ENCODE measurements around the gene SYPL2.

DNA sequence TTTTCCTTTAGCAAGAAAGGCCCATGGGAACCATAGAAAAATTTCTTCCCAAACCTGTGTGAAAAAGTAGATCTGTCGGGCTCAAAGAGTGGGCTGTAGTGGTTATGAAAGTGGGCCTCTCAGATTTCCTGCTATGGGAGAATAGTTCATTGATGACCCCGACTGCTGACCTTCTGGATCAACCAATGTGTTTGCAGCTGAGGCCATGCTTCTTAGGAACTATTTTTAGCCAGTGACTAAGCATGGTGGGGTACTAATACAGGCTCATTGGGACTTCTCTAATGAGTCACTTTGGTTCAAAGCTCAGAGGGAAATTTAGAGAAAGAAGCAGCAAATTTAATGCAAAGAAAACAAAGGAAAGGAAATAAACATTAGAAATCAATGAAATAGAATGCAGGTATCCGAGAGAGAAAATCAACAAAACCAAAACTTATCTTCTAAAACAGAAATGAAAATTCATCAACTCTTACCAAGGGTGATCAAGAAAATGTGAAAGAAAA is 27.5 kb upstream of the SYPL2 start:
- TF ChIP-seq, protein P1, sequence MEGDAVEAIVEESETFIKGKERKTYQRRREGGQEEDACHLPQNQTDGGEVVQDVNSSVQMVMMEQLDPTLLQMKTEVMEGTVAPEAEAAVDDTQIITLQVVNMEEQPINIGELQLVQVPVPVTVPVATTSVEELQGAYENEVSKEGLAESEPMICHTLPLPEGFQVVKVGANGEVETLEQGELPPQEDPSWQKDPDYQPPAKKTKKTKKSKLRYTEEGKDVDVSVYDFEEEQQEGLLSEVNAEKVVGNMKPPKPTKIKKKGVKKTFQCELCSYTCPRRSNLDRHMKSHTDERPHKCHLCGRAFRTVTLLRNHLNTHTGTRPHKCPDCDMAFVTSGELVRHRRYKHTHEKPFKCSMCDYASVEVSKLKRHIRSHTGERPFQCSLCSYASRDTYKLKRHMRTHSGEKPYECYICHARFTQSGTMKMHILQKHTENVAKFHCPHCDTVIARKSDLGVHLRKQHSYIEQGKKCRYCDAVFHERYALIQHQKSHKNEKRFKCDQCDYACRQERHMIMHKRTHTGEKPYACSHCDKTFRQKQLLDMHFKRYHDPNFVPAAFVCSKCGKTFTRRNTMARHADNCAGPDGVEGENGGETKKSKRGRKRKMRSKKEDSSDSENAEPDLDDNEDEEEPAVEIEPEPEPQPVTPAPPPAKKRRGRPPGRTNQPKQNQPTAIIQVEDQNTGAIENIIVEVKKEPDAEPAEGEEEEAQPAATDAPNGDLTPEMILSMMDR (IDR thresholded peaks at IDR 0.05): no peak
- TF ChIP-seq POLR2A (IDR thresholded peaks at IDR 0.05) (no peak), EP300 (IDR thresholded peaks at IDR 0.05) (no peak)

All from tibial nerve (tissue), 4 donors.